ENCODE measurements around the gene UNC93A. TPM values are rescaled to one million over a fixed set of nuclear protein-coding genes. Genes with fewer than 3 reads are reported as not detected.

The UNC93A gene
- total and polyA plus RNA-seq, 7 donors = 0.45 TPM; not detected in 6

GRCh38 chr6:167267921-167268401 is 23.2 kb upstream of the UNC93A start:
- 93 to 94% methylated on average over 12 of the region's 12 CpGs for WGBS, 2 donors
- Histone ChIP-seq H3K4me1 (no peaks in the 10 kb centered on the region), H3K27ac (no peak overlapping the region), H3K4me3 (no peak overlapping the region), H3K36me3 (no peaks in the 10 kb centered on the region), H3K27me3 (no peaks in the 10 kb centered on the region), H3K9me3 (no peaks in the 10 kb centered on the region)
- DNase-seq = no peak
- TF ChIP-seq POLR2A (IDR thresholded peaks at IDR 0.05) (no peak), POLR2AphosphoS5 (IDR thresholded peaks at IDR 0.05) (no peak), EP300 (IDR thresholded peaks at IDR 0.05) (no peak), CTCF (IDR thresholded peaks at IDR 0.05) (no peak)
- intact Hi-C loops (cut with DNase I) = no loop called here

- no peak overlapping the region for H3K27ac ChIP-seq
- no peak overlapping the region for H3K4me3 ChIP-seq
- H3K36me3 ChIP-seq = no peaks in the 10 kb centered on the region
- no peaks in the 10 kb centered on the region for H3K9me3 ChIP-seq
- no peak for DNase-seq
- WGBS, 2 donors = 75 to 81% methylated on average over 20 of the region's 20 CpGs
- no peaks in the 10 kb centered on the region for H3K27me3 ChIP-seq
- no peaks in the 10 kb centered on the region for H3K4me1 ChIP-seq
- intact Hi-C loops (cut with DNase I) = no loop called here
- TF ChIP-seq EP300 (IDR thresholded peaks at IDR 0.05) (no peak), POLR2A (IDR thresholded peaks at IDR 0.05) (no peak), CTCF (IDR thresholded peaks at IDR 0.05) (no peak), POLR2AphosphoS5 (IDR thresholded peaks at IDR 0.05) (no peak)
These were observed 22.3 kb upstream of the UNC93A start for GRCh38 chr6:167268683-167269280.

GRCh38 chr6:167270499-167271311 is 20.4 kb upstream of the UNC93A start:
- intact Hi-C loops (cut with DNase I) = no loop called here
- Histone ChIP-seq H3K4me1 (no peaks in the 10 kb centered on the region), H3K27ac (no peak overlapping the region), H3K9me3 (no peaks in the 10 kb centered on the region), H3K27me3 (no peaks in the 10 kb centered on the region), H3K4me3 (no peak overlapping the region), H3K36me3 (no peaks in the 10 kb centered on the region)
- TF ChIP-seq POLR2A (IDR thresholded peaks at IDR 0.05) (no peak), POLR2AphosphoS5 (IDR thresholded peaks at IDR 0.05) (no peak), CTCF (IDR thresholded peaks at IDR 0.05) (no peak), EP300 (IDR thresholded peaks at IDR 0.05) (no peak)
- WGBS, 2 donors = 64 to 83% methylated on average over 26 of the region's 26 CpGs
- no peak for DNase-seq

- no peak overlapping the region for H3K27ac ChIP-seq
- no peak overlapping the region for H3K4me3 ChIP-seq
- no peaks in the 10 kb centered on the region for H3K4me1 ChIP-seq
- no peak for DNase-seq
- WGBS, 2 donors = 55 to 85% methylated on average over 6 of the region's 6 CpGs
- TF ChIP-seq EP300 (IDR thresholded peaks at IDR 0.05) (no peak), POLR2AphosphoS5 (IDR thresholded peaks at IDR 0.05) (no peak), POLR2A (IDR thresholded peaks at IDR 0.05) (no peak), CTCF (IDR thresholded peaks at IDR 0.05) (no peak)
- intact Hi-C loops (cut with DNase I) = no loop called here
- no peaks in the 10 kb centered on the region for H3K36me3 ChIP-seq
- H3K27me3 ChIP-seq = no peaks in the 10 kb centered on the region
- H3K9me3 ChIP-seq = no peaks in the 10 kb centered on the region
These were observed 19.0 kb upstream of the UNC93A start for GRCh38 chr6:167272151-167272550.
